IMR-90 (cell line): ENCODE data around the gene IGFBP6. TPM values are rescaled to one million over a fixed set of nuclear protein-coding genes. Genes with fewer than 3 reads are reported as not detected.
"Not testable (repeated sequence)": the region's sequence is repeated elsewhere in the genome, so short reads cannot be mapped to it uniquely, and the experiment has no call there.

Source experiments
- ATAC-seq: fragments of 200-7000 bp; cut with Tn5 transposase; 2 replicates; pipeline ENCODE4 v1.9.1; 2020; ENCODE audit warnings: low read depth, mild to moderate bottlenecking, moderate library complexity
- BruUV-seq: library from RNA; stranded (reverse); fragments of 400-500 nt; replicated peaks from 2 replicates; lab custom pipeline; 2021; lab: Mats Ljungman, UMichigan
- CTCF ChIA-PET: fragments of 300-600 bp; formaldehyde crosslinking; extraction: SDS; loops from one replicate; lab custom pipeline; 2021; ENCODE audit warnings: antibody characterized with exemption; lab: Yijun Ruan, JAX
- POLR2A ChIA-PET: fragments of 300-600 bp; sonication (Branson Sonifier 250); formaldehyde crosslinking; loops from one replicate; lab custom pipeline; 2022; ENCODE audit warnings: antibody characterized with exemption; ENCODE audit not compliant: unreplicated experiment; lab: Charles Lee
- DNase-seq: peaks from one replicate; pipeline ENCODE4 v3.0.0; 2013
- H2AFZ ChIP-seq: replicated peaks from 2 replicates; pipeline ENCODE3; 2013; ENCODE audit warnings: low read length, mild to moderate bottlenecking; ENCODE audit not compliant: poor library complexity
- H2AK5ac ChIP-seq: 2 replicates; pipeline ENCODE4 v1.6.1; 2013; ENCODE audit warnings: low read depth, low read length, inconsistent platforms
- H2AK9ac ChIP-seq: replicated peaks from 2 replicates; pipeline ENCODE3; 2013; ENCODE audit warnings: mild to moderate bottlenecking, low read depth, low read length, moderate library complexity; ENCODE audit not compliant: poor library complexity
- H2BK120ac ChIP-seq: 2 replicates; pipeline ENCODE4 v1.6.1; 2013; ENCODE audit warnings: low read depth, low read length, inconsistent platforms
- H2BK15ac ChIP-seq: 3 replicates; pipeline ENCODE4 v1.6.1; 2013; ENCODE audit warnings: low read depth, low read length, inconsistent platforms
- H2BK20ac ChIP-seq: 2 replicates; pipeline ENCODE4 v1.6.1; 2013; ENCODE audit warnings: low read depth, mild to moderate bottlenecking, inconsistent platforms, low read length, moderate library complexity
- H2BK5ac ChIP-seq: 2 replicates; pipeline ENCODE4 v1.6.1; 2013; ENCODE audit warnings: mild to moderate bottlenecking, low read depth, low read length, inconsistent platforms; ENCODE audit not compliant: poor library complexity, severe bottlenecking
- H3K14ac ChIP-seq: replicated peaks from 2 replicates; pipeline ENCODE4 v1.6.1; 2013; ENCODE audit warnings: low read depth, low read length, inconsistent platforms
- H3K18ac ChIP-seq: 2 replicates; pipeline ENCODE4 v1.6.1; 2013; ENCODE audit warnings: low read depth, low read length, control low read depth
- H3K23ac ChIP-seq: 2 replicates; pipeline ENCODE4 v1.6.1; 2013; ENCODE audit warnings: low read depth, low read length, inconsistent platforms
- H3K27ac ChIP-seq: 2 replicates; pipeline ENCODE4 v1.5.1; 2013; ENCODE audit warnings: mild to moderate bottlenecking, control low read depth, low read length; ENCODE audit not compliant: insufficient read depth
- H3K27me3 ChIP-seq: 2 replicates; pipeline ENCODE4 v1.6.1; 2013; ENCODE audit warnings: low read length; ENCODE audit not compliant: control insufficient read depth, insufficient read depth
- H3K36me3 ChIP-seq: 2 replicates; pipeline ENCODE4 v1.6.1; 2013; ENCODE audit warnings: low read length, mixed read lengths; ENCODE audit not compliant: control insufficient read depth, insufficient read depth
- H3K4ac ChIP-seq: 2 replicates; pipeline ENCODE4 v1.6.1; 2013; ENCODE audit warnings: low read depth, low read length, inconsistent platforms
- H3K4me1 ChIP-seq: 2 replicates; pipeline ENCODE4 v1.6.1; 2013; ENCODE audit warnings: low read length, mixed read lengths; ENCODE audit not compliant: control insufficient read depth, insufficient read depth
- H3K4me2 ChIP-seq: 2 replicates; pipeline ENCODE4 v1.6.1; 2013; ENCODE audit warnings: low read depth, mild to moderate bottlenecking, control low read depth, low read length, moderate library complexity
- H3K4me3 ChIP-seq: 2 replicates; pipeline ENCODE4 v1.5.1; 2013; ENCODE audit warnings: low read depth, mild to moderate bottlenecking, control low read depth, low read length, moderate library complexity; ENCODE audit not compliant: insufficient read depth
- H3K56ac ChIP-seq: 2 replicates; pipeline ENCODE4 v1.6.1; 2013; ENCODE audit warnings: low read length, inconsistent platforms; ENCODE audit not compliant: insufficient read depth; ENCODE audit errors: extremely low read depth
- H3K79me1 ChIP-seq, 2 experiments: 2 replicates each; pipeline ENCODE4 v1.6.1; 2013; ENCODE audit warnings: low read length in 2 of 2, inconsistent platforms in 1 of 2, low read depth in 1 of 2
- H3K9ac ChIP-seq: 2 replicates; pipeline ENCODE4 v1.6.1; 2013; ENCODE audit warnings: low read depth, low read length, control low read depth
- H3K9me1 ChIP-seq: 2 replicates; pipeline ENCODE4 v1.6.1; 2013; ENCODE audit warnings: low read length, inconsistent platforms; ENCODE audit not compliant: insufficient read depth
- H3K9me3 ChIP-seq: 2 replicates; pipeline ENCODE4 v1.6.1; 2013; ENCODE audit warnings: low read length; ENCODE audit not compliant: control insufficient read depth, insufficient read depth
- H4K20me1 ChIP-seq: 2 replicates; pipeline ENCODE4 v1.6.1; 2013; ENCODE audit warnings: low read length, inconsistent platforms; ENCODE audit not compliant: insufficient read depth
- H4K5ac ChIP-seq: 2 replicates; pipeline ENCODE4 v1.6.1; 2013; ENCODE audit warnings: mild to moderate bottlenecking, low read depth, low read length, control low read depth
- H4K8ac ChIP-seq, 2 experiments: 2 replicates each; pipeline ENCODE4 v1.6.1; 2013; ENCODE audit warnings: low read depth in 2 of 2, low read length in 2 of 2, control low read depth in 1 of 2, inconsistent platforms in 1 of 2
- H4K91ac ChIP-seq: 2 replicates; pipeline ENCODE4 v1.6.1; 2013; ENCODE audit warnings: low read depth, low read length, inconsistent platforms; ENCODE audit not compliant: insufficient read depth
- CHD1 ChIP-seq: IDR thresholded peaks from 2 replicates; pipeline ENCODE4 v1.6.1; 2012; ENCODE audit warnings: low read depth, low read length, improper control_type of control experiment
- FOS ChIP-seq: fragments of 150-350 bp; IDR thresholded peaks from 2 replicates; pipeline ENCODE4 v1.6.1; 2016; ENCODE audit warnings: low read depth, low read length
- RCOR1 ChIP-seq: IDR thresholded peaks from 2 replicates; pipeline ENCODE4 v1.6.1; 2012; ENCODE audit warnings: mild to moderate bottlenecking, low read length, improper control_type of control experiment; ENCODE audit not compliant: insufficient replicate concordance
- RFX5 ChIP-seq: IDR thresholded peaks from 2 replicates; pipeline ENCODE4 v1.8.0; 2012; ENCODE audit warnings: low read depth, mild to moderate bottlenecking, low read length, moderate library complexity
- SMC3 ChIP-seq: fragments of 150-350 bp; IDR thresholded peaks from 2 replicates; pipeline ENCODE4 v1.6.1; 2016; ENCODE audit warnings: low read depth, mild to moderate bottlenecking, antibody characterized with exemption, low read length, moderate library complexity
- WGBS, 2 experiments: methylation state at CpG; one replicate each; pipeline versions ENCODE4 v1.1.5 to v1.1.7; 2013; ENCODE audit warnings: missing lambda C conversion rate in 2 of 2; ENCODE audit not compliant: insufficient read length in 1 of 2; ENCODE audit errors: extremely low coverage in 2 of 2; 5-methylcytosine and 5-hydroxymethylcytosine counted together
- dilution Hi-C: fragments of 300-500 bp; cut with HindIII; formaldehyde crosslinking; loops from one replicate; pipeline ENCODE4 v1.14.3; 2018; ENCODE audit warnings: low sequenced_read_pairs; ENCODE audit not compliant: unreplicated experiment
- in situ Hi-C: fragments of 300-500 bp; cut with MboI; formaldehyde crosslinking; loops from 3 replicates; pipeline ENCODE4 v1.14.3; 2019; ENCODE audit warnings: low sequenced_read_pairs, inconsistent platforms, mixed read lengths
- intact Hi-C: fragments of 100-400 bp; cut with micrococcal nuclease; formaldehyde crosslinking; loops from 2 replicates; pipeline ENCODE4 v1.10.0; 2022
- polyA plus RNA-seq, 3 experiments: library from polyadenylated mRNA; depleted of rRNA; stranded (reverse); fragments of >200 nt; gene quantifications; 2 replicates each; pipeline ENCODE4 v1.2.3, GENCODE V29; 2012; ENCODE audit warnings: low replicate concordance in 1 of 3
- total RNA-seq: library from RNA; depleted of rRNA; stranded (reverse); fragments of >200 nt; gene quantifications from 2 replicates; pipeline ENCODE4 v1.2.3, GENCODE V29; 2012
- TF ChIP-seq, protein P1 (sequence below): fragments of 150-350 bp; IDR thresholded peaks from 2 replicates; pipeline ENCODE4 v1.6.1; 2017; ENCODE audit warnings: mild to moderate bottlenecking, antibody characterized with exemption, low read length, low read depth

Gene IGFBP6
- total and polyA plus RNA-seq, 2 of the 4 experiments (the other 2 are of a cell fraction), result 124 to 337 TPM

DNA sequence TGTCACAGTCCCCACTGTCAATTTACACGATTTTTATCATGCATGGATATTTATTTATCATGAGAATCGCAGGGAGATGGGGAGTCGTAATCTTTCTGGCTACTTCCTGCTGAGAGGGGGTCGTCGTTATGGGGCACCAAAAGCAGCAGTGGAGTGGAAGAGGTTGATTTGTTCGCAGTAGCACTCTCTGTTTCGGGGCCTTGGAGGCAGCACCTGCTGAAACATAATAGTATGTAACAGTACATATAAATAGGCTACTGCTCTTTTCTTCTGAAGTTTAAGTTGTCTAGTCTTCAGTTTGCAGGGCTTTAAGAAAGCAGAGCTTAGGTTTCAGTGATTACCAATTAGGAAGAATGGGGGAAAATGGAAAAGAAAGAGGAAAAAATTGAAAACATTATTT lies 9.7 kb downstream of the IGFBP6 start:
- H3K23ac ChIP-seq, result no peak overlapping the region
- H3K4me1 ChIP-seq, result peaks cover 3% of the 10 kb centered on the region; the same call in 1 of the 2 replicates
- H4K8ac ChIP-seq, result no peak overlapping the region
- POLR2A ChIA-PET, result no interaction called here
- DNase-seq (no peak), ATAC-seq (no peak)
- intact Hi-C loops, result loop anchor here (5.0 kb wide), 1 partner anchor 40 kb away; no protein-coding TSS in a partner anchor
- no peak overlapping the region for H3K14ac ChIP-seq
- H3K79me1 ChIP-seq, result no peaks in the 10 kb centered on the region
- no peak overlapping the region for H3K56ac ChIP-seq
- H2AK5ac ChIP-seq, result no peak overlapping the region
- no peaks in the 10 kb centered on the region for H3K9me1 ChIP-seq
- no CpG with 5 or more reads among the region's 7 CpGs for WGBS, 2 experiments
- no peaks in the 10 kb centered on the region for H3K9me3 ChIP-seq
- H3K36me3 ChIP-seq, result peaks cover 2% of the 10 kb centered on the region; the same call in 1 of the 2 replicates
- BruUV-seq, result no TSS peak
- H2AFZ ChIP-seq, result no peak overlapping the region
- no peak overlapping the region for H3K27ac ChIP-seq
- no peaks in the 10 kb centered on the region for H3K27me3 ChIP-seq
- TF ChIP-seq SMC3 (no peak), RFX5 (no peak), FOS (no peak), CHD1 (no peak), RCOR1 (no peak)
- TF ChIP-seq, protein P1, sequence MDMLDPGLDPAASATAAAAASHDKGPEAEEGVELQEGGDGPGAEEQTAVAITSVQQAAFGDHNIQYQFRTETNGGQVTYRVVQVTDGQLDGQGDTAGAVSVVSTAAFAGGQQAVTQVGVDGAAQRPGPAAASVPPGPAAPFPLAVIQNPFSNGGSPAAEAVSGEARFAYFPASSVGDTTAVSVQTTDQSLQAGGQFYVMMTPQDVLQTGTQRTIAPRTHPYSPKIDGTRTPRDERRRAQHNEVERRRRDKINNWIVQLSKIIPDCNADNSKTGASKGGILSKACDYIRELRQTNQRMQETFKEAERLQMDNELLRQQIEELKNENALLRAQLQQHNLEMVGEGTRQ, result no peak
- CTCF ChIA-PET, result no interaction called here
- in situ Hi-C loops, result no loop called here
- no peak overlapping the region for H2BK15ac ChIP-seq
- H3K9ac ChIP-seq, result no peak overlapping the region
- no peak overlapping the region for H3K4ac ChIP-seq
- H2BK5ac ChIP-seq, result no peak overlapping the region
- no peak overlapping the region for H2BK20ac ChIP-seq
- no peak overlapping the region for H3K4me3 ChIP-seq
- dilution Hi-C loops, result no loop called here
- H3K18ac ChIP-seq, result no peak overlapping the region
- no peak overlapping the region for H2BK120ac ChIP-seq
- no peak overlapping the region for H4K91ac ChIP-seq
- no peak overlapping the region for H3K4me2 ChIP-seq
- no peaks in the 10 kb centered on the region for H4K20me1 ChIP-seq
- H2AK9ac ChIP-seq, result no peak overlapping the region
- H4K5ac ChIP-seq, result no peak overlapping the region

DNA sequence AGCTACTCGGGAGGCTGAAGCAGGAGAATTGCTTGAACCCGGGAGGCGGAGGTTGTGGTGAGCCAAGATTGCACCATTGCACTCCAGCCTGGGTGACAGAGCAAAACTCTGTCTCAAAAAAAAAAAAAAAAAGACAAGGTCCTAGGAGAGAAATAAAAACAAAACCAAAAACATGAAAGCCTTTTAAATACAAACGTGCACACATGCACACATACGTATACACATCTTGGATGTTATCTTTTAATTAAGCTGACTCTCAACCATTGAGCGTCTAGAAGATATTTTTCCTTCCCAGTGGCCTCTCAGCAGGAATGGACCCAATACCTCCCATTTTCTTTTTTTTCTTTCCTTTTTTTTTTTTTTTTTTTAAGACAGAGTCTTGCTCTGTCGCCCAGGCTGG lies 15.0 kb downstream of the IGFBP6 start:
- H2BK15ac ChIP-seq, H3K56ac ChIP-seq, H3K14ac ChIP-seq, H2BK120ac ChIP-seq, H4K91ac ChIP-seq, H4K20me1 ChIP-seq, intact Hi-C loops, BruUV-seq, H2AK9ac ChIP-seq, H3K9ac ChIP-seq, H2AFZ ChIP-seq, H3K27me3 ChIP-seq, H3K23ac ChIP-seq, CTCF ChIA-PET, H3K9me1 ChIP-seq, H2BK20ac ChIP-seq, H3K4me3 ChIP-seq, H3K27ac ChIP-seq, POLR2A ChIA-PET, H3K4me1 ChIP-seq, in situ Hi-C loops, H3K9me3 ChIP-seq, H4K8ac ChIP-seq, dilution Hi-C loops, DNase-seq, H2AK5ac ChIP-seq, H3K18ac ChIP-seq, H3K79me1 ChIP-seq, H3K4me2 ChIP-seq, H2BK5ac ChIP-seq, H3K4ac ChIP-seq, H3K36me3 ChIP-seq, H4K5ac ChIP-seq, ATAC-seq: not testable (repeated sequence)
- WGBS, 2 experiments, result 100% methylated on average over 1 of the region's 7 CpGs; no CpG with 5 or more reads in 1 of the 2 experiments
